Stimulated activated CD8-positive, alpha-beta memory T cell treated with anti-CD3 and anti-CD28 coated beads, Interleukin-15, amount 100 ng/mL, for 4 hours (primary cell): ENCODE measurements around the gene MROH2B.
"Not testable (repeated sequence)": the region's sequence is repeated elsewhere in the genome, so short reads cannot be mapped to it uniquely, and the experiment has no call there.

Experiments
- DNase-seq, 2 donors: peaks; one replicate each; pipeline ENCODE4 v3.0.0-alpha.2; 2020; ENCODE audit warnings: low read depth in 2 of 2

MROH2B gene

GRCh38 chr5:41022600-41022999 lies 48.5 kb downstream of the MROH2B start:
- not testable (repeated sequence) for DNase-seq

DNA sequence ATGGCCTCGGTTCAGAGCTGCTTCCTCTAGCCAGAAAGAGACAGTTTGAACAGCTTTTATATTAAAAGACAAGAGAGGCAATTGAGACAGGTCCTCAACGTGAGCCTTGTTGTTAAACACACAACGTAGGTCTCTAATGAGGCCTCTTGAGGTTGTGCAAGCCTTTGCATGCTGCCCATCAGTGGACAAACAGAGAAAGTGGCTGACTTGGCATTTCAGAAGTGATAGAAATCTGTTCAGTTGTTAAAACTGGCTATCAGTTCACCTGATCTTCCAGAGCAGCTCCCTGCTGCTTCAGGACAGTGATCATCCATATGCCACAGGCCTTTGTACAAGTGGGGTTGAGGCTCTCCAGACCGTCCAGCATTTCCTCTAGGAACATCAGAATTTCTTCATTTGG lies 58.8 kb downstream of the MROH2B start:
- DNase-seq, result no peak

- DNase-seq, result no peak
Observed at GRCh38 chr5:41010572-41010971, 60.6 kb downstream of the MROH2B start.

DNA sequence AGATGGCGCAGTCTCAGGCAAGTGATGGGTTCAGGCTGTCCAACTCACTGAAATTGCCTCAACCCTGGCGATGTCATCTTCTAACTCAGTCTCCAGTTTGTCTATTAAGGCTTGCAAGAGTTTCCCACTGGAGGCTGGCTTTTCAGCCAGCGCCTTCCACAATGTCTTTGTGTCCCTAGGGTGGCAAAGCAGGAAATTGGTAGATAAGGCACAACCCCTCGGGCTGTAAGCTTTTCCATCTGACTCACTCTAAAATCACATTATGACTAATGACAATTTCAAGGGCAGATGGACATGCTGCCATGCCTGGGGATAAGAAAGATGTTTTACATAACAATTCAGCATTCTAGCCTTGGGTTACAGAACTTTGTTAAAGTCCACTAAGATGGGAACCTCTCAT lies 61.9 kb downstream of the MROH2B start:
- no peak for DNase-seq

GRCh38 chr5:41004931-41005330 lies 66.2 kb downstream of the MROH2B start:
- no peak for DNase-seq

DNA sequence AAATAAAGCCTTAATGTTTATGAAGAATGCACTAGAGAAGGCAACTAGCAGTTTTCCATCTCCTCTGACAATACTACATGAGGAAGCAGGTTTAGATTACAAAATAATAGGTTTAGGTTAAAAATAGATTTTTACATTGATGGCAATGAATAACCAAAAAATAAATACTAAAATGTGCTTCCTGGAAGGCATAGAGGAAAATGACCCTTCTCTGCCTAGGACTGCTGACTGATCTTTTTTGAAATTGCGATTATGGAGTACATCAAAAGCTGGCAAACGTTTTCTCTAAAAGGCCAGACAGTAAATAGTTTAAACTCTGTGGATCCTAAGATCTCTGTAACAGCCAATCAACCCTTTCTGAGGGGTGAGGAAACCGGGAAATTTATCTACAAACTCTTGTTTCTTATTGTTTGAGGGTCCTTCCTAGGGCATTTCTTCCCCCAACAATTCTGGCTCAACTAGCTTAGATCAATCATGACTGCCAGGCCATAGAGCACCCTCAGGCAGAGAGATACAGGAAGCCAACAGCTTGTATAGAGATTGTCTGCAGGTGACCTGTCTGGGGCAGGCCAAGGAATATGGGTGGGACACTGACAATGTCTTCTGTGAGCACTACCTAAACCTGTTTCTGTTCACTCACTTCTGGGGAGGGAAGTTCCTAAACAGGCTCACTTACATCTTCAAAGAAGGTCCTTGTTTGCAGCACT lies 67.3 kb downstream of the MROH2B start:
- DNase-seq, result no peak

DNA sequence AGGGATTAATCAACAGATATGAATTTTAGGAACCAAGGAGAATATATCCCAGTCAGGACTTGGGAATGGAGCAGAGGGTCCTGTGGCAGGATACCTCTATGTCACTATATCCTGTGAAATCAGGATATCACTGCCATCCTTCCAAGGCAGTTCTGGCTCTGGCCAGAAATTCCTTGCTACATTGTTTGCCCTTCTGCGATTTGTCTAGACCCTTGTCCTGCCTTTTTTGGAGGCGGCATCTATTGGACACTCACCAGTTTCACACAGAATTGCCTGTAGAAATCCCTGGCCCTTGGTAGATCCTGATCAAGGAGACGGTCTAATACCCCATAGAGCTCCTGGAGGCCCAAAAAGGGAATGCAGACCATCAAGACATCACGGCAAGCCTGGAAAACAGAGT lies 71.2 kb downstream of the MROH2B start:
- no peak for DNase-seq

- DNase-seq, result no peak
Observed at GRCh38 chr5:40999142-40999541, 72.0 kb downstream of the MROH2B start.

DNA sequence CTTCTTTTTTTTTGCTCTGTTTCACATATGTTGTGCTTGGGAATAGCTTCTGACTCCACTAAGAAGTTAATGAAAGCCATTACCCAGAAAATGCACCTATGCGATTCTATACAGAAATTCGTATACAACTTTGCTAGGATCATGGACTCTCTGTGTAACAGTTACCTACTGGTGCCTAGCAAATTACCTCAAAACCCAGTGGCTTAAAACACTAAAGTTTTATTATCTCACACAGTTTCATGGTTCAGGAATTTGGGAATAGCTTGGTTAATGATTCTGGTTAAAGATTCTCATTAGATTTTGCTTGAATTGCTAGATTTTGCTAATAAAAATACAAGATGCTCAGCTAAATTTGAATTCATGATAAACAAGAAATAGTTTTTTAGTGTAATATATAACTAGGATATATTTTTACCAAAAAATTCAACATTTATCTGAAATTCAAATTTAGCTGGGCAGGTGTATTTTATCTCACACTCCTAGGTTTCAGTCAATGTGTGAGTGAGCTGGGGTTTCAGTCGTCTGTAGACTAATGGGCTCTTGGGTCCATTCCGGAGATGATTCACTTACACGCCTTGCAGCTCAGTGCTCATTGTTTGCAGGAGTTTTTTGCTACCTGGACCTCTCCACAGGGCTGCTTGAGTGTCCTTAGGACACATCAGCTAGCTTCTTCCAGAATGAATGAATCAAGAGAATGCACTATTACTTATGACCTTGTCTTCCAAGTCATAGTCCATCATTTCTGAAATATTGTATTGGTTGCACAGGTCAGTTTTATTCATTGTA lies 75.1 kb downstream of the MROH2B start:
- no peak for DNase-seq

DNA sequence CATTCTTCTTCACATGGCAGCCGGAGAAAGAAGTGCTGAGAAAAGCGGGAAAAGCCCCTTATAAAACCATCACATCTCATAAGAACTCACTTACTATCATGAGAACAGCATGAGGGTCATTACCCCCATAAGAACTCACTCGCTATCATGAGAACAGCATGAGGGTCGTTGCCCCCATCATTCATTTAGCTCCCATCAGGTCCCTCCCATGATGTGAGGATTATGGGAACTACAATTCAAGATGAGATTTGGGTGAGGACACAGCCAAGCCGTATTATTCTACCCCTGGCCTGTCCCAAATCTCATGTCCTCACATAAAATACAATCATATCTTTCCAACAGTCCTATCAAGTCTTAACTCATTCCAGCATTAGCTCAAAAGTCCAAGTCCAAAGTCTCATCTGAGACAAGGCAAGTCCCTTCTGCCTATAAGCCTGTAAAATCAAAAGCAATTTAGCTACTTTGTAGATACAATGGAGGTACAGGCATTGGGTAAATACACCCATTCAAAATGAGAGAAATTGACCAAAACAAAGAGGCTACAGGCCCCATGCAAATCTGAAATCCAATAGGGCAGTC lies 79.1 kb downstream of the MROH2B start:
- DNase-seq, result no peak

GRCh38 chr5:40991168-40991980 lies 79.8 kb downstream of the MROH2B start:
- no peak for DNase-seq

- DNase-seq, result no peak
Observed at GRCh38 chr5:40988746-40989510, 82.2 kb downstream of the MROH2B start.

- DNase-seq, result no peak
Observed at GRCh38 chr5:40987349-40987748, 83.8 kb downstream of the MROH2B start.

GRCh38 chr5:40986666-40987065 lies 84.5 kb downstream of the MROH2B start:
- DNase-seq, result no peak

GRCh38 chr5:40985501-40985900 lies 85.6 kb downstream of the MROH2B start:
- no peak for DNase-seq

- DNase-seq, result no peak
Observed at GRCh38 chr5:40984884-40985283, 86.3 kb downstream of the MROH2B start.

- DNase-seq, result no peak
Observed at GRCh38 chr5:40983781-40984180, 87.4 kb downstream of the MROH2B start.

- DNase-seq, result no peak
Observed at GRCh38 chr5:40981420-40981819, 89.7 kb downstream of the MROH2B start.

- DNase-seq, result no peak
Observed at GRCh38 chr5:40976836-40977235, 94.3 kb downstream of the MROH2B start.

- no peak for DNase-seq
Observed at GRCh38 chr5:40976041-40976440, 95.1 kb downstream of the MROH2B start.

DNA sequence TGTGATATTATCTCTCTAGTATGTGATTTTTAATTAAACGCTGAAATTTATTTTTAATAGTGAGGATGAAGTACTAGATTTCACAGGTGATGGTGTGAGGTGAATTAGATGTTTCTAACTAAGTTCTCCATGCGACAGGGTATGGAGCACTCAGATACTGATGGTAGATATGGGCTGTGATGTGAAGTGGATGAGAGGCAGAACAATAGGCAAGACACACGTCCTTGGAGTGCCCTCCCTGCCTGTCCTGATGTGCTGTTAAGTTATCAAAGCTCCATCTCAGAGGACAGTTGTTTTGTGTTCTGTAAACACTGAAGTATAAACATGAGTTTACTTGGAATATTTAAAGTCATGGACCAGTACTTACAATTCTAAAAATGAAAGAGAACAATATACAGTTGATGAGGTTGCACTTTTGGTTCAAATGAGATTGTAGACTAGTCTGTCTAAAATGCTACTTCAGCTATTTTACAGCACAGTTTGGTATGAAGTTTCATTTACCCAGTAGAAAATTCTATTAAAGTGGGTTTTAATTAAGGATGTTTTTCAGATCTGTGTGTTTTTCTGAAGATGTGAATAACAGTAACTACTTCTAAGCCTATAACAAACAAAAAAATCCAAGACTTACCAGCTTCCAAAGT lies 97.7 kb downstream of the MROH2B start:
- no peak for DNase-seq
